HepG2 (cell line): Measurements from ENCODE around the gene GPBAR1. TPM values are rescaled to one million over a fixed set of nuclear protein-coding genes. Genes with fewer than 3 reads are reported as not detected.

Source experiments
- ATAC-seq: fragments of 200-7000 bp; cut with Tn5 transposase; 3 replicates; pipeline ENCODE4 v1.9.1; 2020; ENCODE audit warnings: mild to moderate bottlenecking, moderate library complexity
- BruUV-seq: library from RNA; stranded (reverse); fragments of 400-500 nt; replicated peaks from 2 replicates; lab custom pipeline; 2021; lab: Mats Ljungman, UMichigan
- CTCF ChIA-PET: fragments of 300-600 bp; formaldehyde crosslinking; extraction: SDS; loops from one replicate; lab custom pipeline; 2021; ENCODE audit warnings: low total read pairs, inconsistent platforms, low intra/inter-chr PET ratio; lab: Yijun Ruan, JAX
- POLR2A ChIA-PET: fragments of 350-600 bp; sonication (Branson Sonifier 250); formaldehyde crosslinking; loops from one replicate; lab custom pipeline; 2020; ENCODE audit warnings: antibody characterized with exemption, inconsistent platforms; lab: Yijun Ruan, JAX
- DNase-seq: peaks from one replicate; pipeline ENCODE4 v3.0.0-alpha.2; 2015; ENCODE audit warnings: low spot score
- FAIRE-seq: peaks from 3 replicates; lab custom pipeline; 2011; peaks lifted over from hg19 to GRCh38; lab: Jason Lieb, UNC
- H2AFZ ChIP-seq: one replicate; pipeline ENCODE4 v1.6.1; 2011; ENCODE audit warnings: low read length, inconsistent platforms
- H3K27ac ChIP-seq: fragments of 300-600 bp; 3 replicates; pipeline ENCODE4 v1.8.0; 2011; ENCODE audit warnings: mixed run types, mild to moderate bottlenecking, mixed read lengths, low read length, inconsistent platforms; ENCODE audit not compliant: insufficient read depth; ENCODE audit errors: extremely low read length
- H3K27me3 ChIP-seq, 2 experiments: fragments of 200-600 bp in 1 of 2; 2 replicates in 1 of 2; 3 replicates in 1 of 2; pipeline versions ENCODE4 v1.6.0 to v1.8.0; 2011; ENCODE audit warnings: low read length in 2 of 2, mild to moderate bottlenecking in 2 of 2, moderate library complexity in 2 of 2, inconsistent platforms in 1 of 2; ENCODE audit not compliant: insufficient read depth in 2 of 2, control insufficient read depth in 1 of 2
- H3K36me3 ChIP-seq, 2 experiments: fragments of 200-600 bp in 1 of 2; replicated peaks in 1 of 2; 2 replicates in 1 of 2; 3 replicates in 1 of 2; pipeline versions ENCODE4 v1.5.1 to v1.8.0; 2011; ENCODE audit warnings: low read length in 2 of 2, inconsistent platforms in 1 of 2; ENCODE audit not compliant: insufficient read depth in 2 of 2, control insufficient read depth in 1 of 2
- H3K4me1 ChIP-seq: 2 replicates; pipeline ENCODE4 v1.5.1; 2012; ENCODE audit warnings: low read length, inconsistent platforms; ENCODE audit not compliant: insufficient read depth
- H3K4me2 ChIP-seq: 2 replicates; pipeline ENCODE4 v1.6.0; 2011; ENCODE audit warnings: low read depth, low read length, inconsistent platforms
- H3K4me3 ChIP-seq, 3 experiments: fragments of 200-600 bp in 1 of 3; sonication (generic), shearing (Covaris generic) in 1 of 3; replicated peaks in 1 of 3; 2 replicates each; pipeline ENCODE4 v1.5.1; 2011 to 2016; ENCODE audit warnings: low read length in 3 of 3, inconsistent platforms in 2 of 3, low read depth in 2 of 3, mild to moderate bottlenecking in 2 of 3, control low read depth in 1 of 3, mixed read lengths in 1 of 3; ENCODE audit not compliant: insufficient read depth in 1 of 3
- H3K79me2 ChIP-seq: one replicate; pipeline ENCODE4 v1.6.1; 2011; ENCODE audit warnings: low read length, inconsistent platforms; ENCODE audit not compliant: insufficient read depth
- H3K9ac ChIP-seq: 2 replicates; pipeline ENCODE4 v1.6.0; 2011; ENCODE audit warnings: mild to moderate bottlenecking, low read depth, low read length, inconsistent platforms; ENCODE audit not compliant: insufficient read depth
- H3K9me3 ChIP-seq: 2 replicates; pipeline ENCODE4 v1.5.1; 2012; ENCODE audit warnings: mild to moderate bottlenecking, low read length
- H4K20me1 ChIP-seq: 2 replicates; pipeline ENCODE4 v1.6.0; 2011; ENCODE audit warnings: inconsistent platforms, mild to moderate bottlenecking, low read length, moderate library complexity; ENCODE audit not compliant: insufficient read depth
- GATAD1 ChIP-seq: IDR thresholded peaks from 2 replicates; pipeline ENCODE4 v1.6.1; 2016; ENCODE audit warnings: missing genetic modification reagents, missing compliant biosample characterization
- LCORL ChIP-seq, 2 experiments: fragments of 450-650 bp in 1 of 2; sonication (generic) in 1 of 2; formaldehyde crosslinking in 1 of 2; IDR thresholded peaks; 2 replicates each; pipeline versions ENCODE4 v1.5.0 to v1.6.1; 2017 to 2020; ENCODE audit warnings: antibody characterized with exemption in 1 of 2, missing genetic modification reagents in 1 of 2
- PHF8 ChIP-seq: sonication (generic); formaldehyde crosslinking; IDR thresholded peaks from 2 replicates; pipeline ENCODE4 v1.5.0; 2020; ENCODE audit warnings: missing genetic modification reagents
- RBM22 ChIP-seq: fragments of 200-400 bp; formaldehyde crosslinking; optimal IDR thresholded peaks from 2 replicates; pipeline ENCODE3; 2017; ENCODE audit warnings: mild to moderate bottlenecking, low read length, moderate library complexity
- RFX5 ChIP-seq: IDR thresholded peaks from 2 replicates; pipeline ENCODE4 v1.6.1; 2011; ENCODE audit warnings: low read depth, low read length, improper control_type of control experiment
- RNF219 ChIP-seq: sonication (generic); formaldehyde crosslinking; IDR thresholded peaks from 2 replicates; pipeline ENCODE4 v1.5.0; 2020; ENCODE audit warnings: mild to moderate bottlenecking, missing genetic modification reagents
- SOX13 ChIP-seq, 3 experiments: fragments of 450-650 bp in 1 of 3; sonication (generic) in 1 of 3; formaldehyde crosslinking in 1 of 3; IDR thresholded peaks in 2 of 3; conservative IDR thresholded peaks in 1 of 3; 2 replicates each; pipeline versions ENCODE4 v1.5.0 to v1.6.1; 2016 to 2020; ENCODE audit warnings: antibody characterized with exemption in 1 of 3, mild to moderate bottlenecking in 1 of 3, missing compliant biosample characterization in 1 of 3, missing genetic modification reagents in 1 of 3, moderate library complexity in 1 of 3
- YY1 ChIP-seq: IDR thresholded peaks from 2 replicates; pipeline ENCODE4 v1.6.1; 2011; ENCODE audit warnings: low read length, low read depth, moderate library complexity, mild to moderate bottlenecking; ENCODE audit not compliant: insufficient read depth, insufficient replicate concordance
- ZNF235 ChIP-seq: sonication (generic); formaldehyde crosslinking; IDR thresholded peaks from 2 replicates; pipeline ENCODE4 v1.8.1; 2023; ENCODE audit warnings: mild to moderate bottlenecking, missing genetic modification reagents, borderline replicate concordance
- ZNF547 ChIP-seq: sonication (generic); formaldehyde crosslinking; IDR thresholded peaks from 2 replicates; pipeline ENCODE4 v1.5.1; 2020; ENCODE audit warnings: mild to moderate bottlenecking, missing genetic modification reagents
- ZNF598 ChIP-seq: sonication (generic); formaldehyde crosslinking; IDR thresholded peaks from 2 replicates; pipeline ENCODE4 v1.5.1; 2020; ENCODE audit warnings: mild to moderate bottlenecking, missing genetic modification reagents, borderline replicate concordance
- ZNF772 ChIP-seq: sonication (generic); formaldehyde crosslinking; IDR thresholded peaks from 2 replicates; pipeline ENCODE4 v1.5.0; 2020; ENCODE audit warnings: mild to moderate bottlenecking, missing genetic modification reagents
- ZZZ3 ChIP-seq: sonication (generic); formaldehyde crosslinking; IDR thresholded peaks from 2 replicates; pipeline ENCODE4 v1.4.0; 2020; ENCODE audit warnings: missing genetic modification reagents, mild to moderate bottlenecking, borderline replicate concordance
- WGBS: methylation state at CpG from one replicate; pipeline ENCODE4 v1.1.6; 2017; ENCODE audit warnings: low lambda C conversion rate; 5-methylcytosine and 5-hydroxymethylcytosine counted together
- in situ Hi-C: cut with HindIII; loops from 2 replicates; pipeline ENCODE4 v1.10.0; 2017; ENCODE audit warnings: low pct_unique_long_range_greater_than_20kb; ENCODE audit not compliant: extremely low pct_ligation_motif_present
- intact Hi-C: fragments of 100-400 bp; cut with micrococcal nuclease; formaldehyde crosslinking; loops from one replicate; pipeline ENCODE4 v1.10.0; 2022; ENCODE audit not compliant: unreplicated experiment
- polyA plus RNA-seq, 8 experiments: library from polyadenylated mRNA; depleted of rRNA in 3 of 8; stranded (reverse) in 7 of 8; unstranded in 1 of 8; fragments of >200 nt; fragmentation: Illumina TruSeq in 4 of 8; extraction: Trizol in 4 of 8; gene quantifications; 2 replicates each; pipeline versions ENCODE4 v1.2.1 to v1.2.3, GENCODE V29; 2011 to 2016; ENCODE audit warnings: low read depth in 4 of 8, missing spikeins in 1 of 8, mixed read lengths in 1 of 8; ENCODE audit not compliant: insufficient read depth in 1 of 8
- total RNA-seq, 5 experiments: library from RNA; depleted of rRNA; stranded (reverse); fragments of >200 nt; fragmentation: Illumina TruSeq; extraction: Trizol; gene quantifications; 2 replicates each; pipeline ENCODE4 v1.2.3, GENCODE V29; 2016; ENCODE audit warnings: low read depth in 1 of 5

GPBAR1 gene
- total and polyA plus RNA-seq, 2 of the 13 experiments (the other 11 are each of a cell fraction or from before 2014, with no cell fraction given): 0.05 to 0.09 TPM

GRCh38 chr2:218275371-218276072, 14.7 kb downstream of the GPBAR1 start:
- Histone ChIP-seq H3K4me2 (no peak overlapping the region), H3K9me3 (no peaks in the 10 kb centered on the region), H2AFZ (no peak overlapping the region), H3K79me2 (peaks cover 15% of the 10 kb centered on the region), H3K4me3 (no peak overlapping the region)
- ATAC-seq (no peak), FAIRE-seq (no peak), DNase-seq (no peak)
- POLR2A ChIA-PET: interaction anchor here (1.6 to 7.5 kb wide), 4 partner anchors 10 to 131 kb away, joined by 3 to 121 read pairs (median 58); partner anchors contain the start of gene TMBIM1
- 97% methylated on average over 9 of the region's 9 CpGs for WGBS
- no TSS peak for BruUV-seq
- TF ChIP-seq PHF8 (CRISPR knock-in tag): no peak
- TF ChIP-seq LCORL (IDR thresholded peaks at IDR 0.05): no peak
- no peak for TF ChIP-seq LCORL (CRISPR knock-in tag; IDR thresholded peaks at IDR 0.05)
- no peak for TF ChIP-seq YY1
- peak; percentile 57 for TF ChIP-seq RBM22
- TF ChIP-seq, all 625 proteins: peak for 1
- Histone ChIP-seq H3K4me1 (peaks cover 23% of the 10 kb centered on the region), H3K27ac (no peak overlapping the region), H4K20me1 (no peaks in the 10 kb centered on the region; the same call in 1 of the 2 replicates), H3K36me3 (peaks cover 47 to 70% of the 10 kb centered on the region in 2 experiments), H3K27me3 (no peaks in the 10 kb centered on the region; a peak in 1 of 5 replicates), H3K9ac (no peak overlapping the region)
- in situ Hi-C loops (loop anchor here (10.0 kb wide), 1 partner anchor 189 kb away; no protein-coding TSS in a partner anchor), intact Hi-C loops (no loop called here)
- CTCF ChIA-PET: no interaction called here

- H4K20me1 ChIP-seq: peaks cover 2% of the 10 kb centered on the region; the same call in 1 of the 2 replicates
- no peaks in the 10 kb centered on the region for H3K9me3 ChIP-seq
- no peak overlapping the region for H3K4me2 ChIP-seq
- no peaks in the 10 kb centered on the region for H3K27me3 ChIP-seq
- 97% methylated on average over 11 of the region's 12 CpGs for WGBS
- FAIRE-seq (peak; percentile 43), DNase-seq (no peak), ATAC-seq (peak; percentile 11; the same call in 1 of the 3 replicates)
- H3K9ac ChIP-seq: no peak overlapping the region
- ChIA-PET CTCF (no interaction called here), POLR2A (interaction anchor here (1.3 to 7.5 kb wide), 3 partner anchors 8 to 14 kb away, joined by 3 to 121 read pairs (median 110); partner anchors contain the start of gene TMBIM1)
- no TSS peak for BruUV-seq
- H3K4me1 ChIP-seq: peaks cover 11% of the 10 kb centered on the region
- in situ Hi-C loops (loop anchor here (10.0 kb wide), 1 partner anchor 188 kb away; no protein-coding TSS in a partner anchor), intact Hi-C loops (no loop called here)
- H3K27ac ChIP-seq: no peak overlapping the region
- no peaks in the 10 kb centered on the region for H3K79me2 ChIP-seq
- no peak overlapping the region for H2AFZ ChIP-seq
- H3K36me3 ChIP-seq: peaks cover 55 to 83% of the 10 kb centered on the region in 2 experiments
- H3K4me3 ChIP-seq: no peak overlapping the region
- TF ChIP-seq ZNF547 (CRISPR knock-in tag) (no peak), ZNF235 (CRISPR knock-in tag) (no peak), ZNF772 (CRISPR knock-in tag) (no peak), ZNF598 (CRISPR knock-in tag) (no peak), RNF219 (CRISPR knock-in tag) (no peak), ZZZ3 (no peak), SOX13 (IDR thresholded peaks at IDR 0.05) (no peak), SOX13 (CRISPR knock-in tag; conservative IDR thresholded peaks at IDR 0.05 in 1 of 2, IDR thresholded peaks at IDR 0.05 in 1 of 2) (no peak), RFX5 (no peak), GATAD1 (CRISPR knock-in tag) (no peak)
These were observed 16.4 kb downstream of the GPBAR1 start for GRCh38 chr2:218276986-218277755.
